ENCODE results near the gene ASAH2. TPM values are rescaled to one million over a fixed set of nuclear protein-coding genes. Genes with fewer than 3 reads are reported as not detected.
"Not testable (repeated sequence)": the region's sequence is repeated elsewhere in the genome, so short reads cannot be mapped to it uniquely, and the experiment has no call there.

Gene ASAH2
- total RNA-seq, 1 donor from 2014 or later = 0.29 TPM

GRCh38 chr10:50248598-50248997 is 2.7 kb downstream of the ASAH2 start:
- DNase-seq (ENCODE audit: low read depth) = no peak
- no peaks in the 10 kb centered on the region for H3K27me3 ChIP-seq (ENCODE audit: control insufficient read depth, insufficient read depth, low read length)
- no peaks in the 10 kb centered on the region for H3K36me3 ChIP-seq (ENCODE audit: control insufficient read depth, insufficient read depth, low read length)
- TF ChIP-seq CTCF (IDR thresholded peaks at IDR 0.05; ENCODE audit: insufficient read depth, low read length, poor library complexity, severe bottlenecking) = no peak
- no peak overlapping the region for H3K4me3 ChIP-seq (ENCODE audit: low read depth, low read length)

DNA sequence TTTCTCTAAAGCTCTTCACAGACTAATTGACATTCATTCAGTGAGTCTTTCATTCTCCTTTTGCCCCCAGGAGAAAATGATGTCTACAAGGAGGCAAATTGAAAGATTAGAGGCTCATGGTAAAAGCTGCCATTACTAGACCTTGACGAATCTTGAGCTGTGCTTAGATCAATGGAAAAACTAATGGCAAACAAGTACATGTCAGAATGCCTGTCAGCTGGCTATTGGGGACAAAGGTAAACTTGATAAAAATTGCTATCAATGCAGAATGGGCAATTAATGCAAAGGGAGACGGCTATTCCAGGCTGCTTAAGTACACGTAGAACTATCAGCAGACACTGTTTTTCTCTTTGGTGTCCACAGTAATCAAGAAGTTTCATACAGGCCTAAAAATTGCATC is 3.3 kb downstream of the ASAH2 start:
- Histone ChIP-seq H3K4me3 (ENCODE audit: low read depth, low read length) (no peak overlapping the region), H3K36me3 (ENCODE audit: control insufficient read depth, insufficient read depth, low read length) (no peaks in the 10 kb centered on the region), H3K27me3 (ENCODE audit: control insufficient read depth, insufficient read depth, low read length) (no peaks in the 10 kb centered on the region)
- DNase-seq (ENCODE audit: low read depth) = no peak
- no peak for TF ChIP-seq CTCF (IDR thresholded peaks at IDR 0.05; ENCODE audit: insufficient read depth, low read length, poor library complexity, severe bottlenecking)

- Histone ChIP-seq H3K27me3 (ENCODE audit: control insufficient read depth, insufficient read depth, low read length) (no peaks in the 10 kb centered on the region), H3K36me3 (ENCODE audit: control insufficient read depth, insufficient read depth, low read length) (no peaks in the 10 kb centered on the region), H3K4me3 (ENCODE audit: low read depth, low read length) (no peak overlapping the region)
- no peak for DNase-seq (ENCODE audit: low read depth)
- no peak for TF ChIP-seq CTCF (IDR thresholded peaks at IDR 0.05; ENCODE audit: insufficient read depth, low read length, poor library complexity, severe bottlenecking)
Observed at GRCh38 chr10:50244201-50244600, 7.1 kb downstream of the ASAH2 start.

DNA sequence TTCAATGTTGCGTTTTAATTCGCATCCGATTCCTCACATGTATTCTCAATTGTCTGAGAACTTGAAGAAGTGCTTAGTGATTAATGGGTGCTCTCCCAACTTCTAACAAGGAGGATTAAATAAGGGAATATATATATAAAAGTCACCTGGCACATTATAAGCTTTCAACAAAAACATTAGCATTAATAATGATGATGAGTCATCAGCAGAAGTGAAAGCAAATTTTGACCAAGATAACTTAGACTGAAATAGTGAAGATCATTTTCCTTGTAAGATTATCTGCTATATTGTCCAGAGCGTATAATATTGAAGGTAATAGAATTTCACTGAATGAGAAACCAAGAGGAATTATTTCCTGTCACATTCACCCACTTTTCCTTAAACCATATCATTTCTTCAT is 8.5 kb downstream of the ASAH2 start:
- no peak for TF ChIP-seq CTCF (IDR thresholded peaks at IDR 0.05; ENCODE audit: insufficient read depth, low read length, poor library complexity, severe bottlenecking)
- Histone ChIP-seq H3K4me3 (ENCODE audit: low read depth, low read length) (no peak overlapping the region), H3K36me3 (ENCODE audit: control insufficient read depth, insufficient read depth, low read length) (no peaks in the 10 kb centered on the region), H3K27me3 (ENCODE audit: control insufficient read depth, insufficient read depth, low read length) (peaks cover 3% of the 10 kb centered on the region)
- DNase-seq (ENCODE audit: low read depth) = no peak

GRCh38 chr10:50241478-50241877 is 9.8 kb downstream of the ASAH2 start:
- DNase-seq (ENCODE audit: low read depth); H3K36me3 ChIP-seq (ENCODE audit: control insufficient read depth, insufficient read depth, low read length); H3K27me3 ChIP-seq (ENCODE audit: control insufficient read depth, insufficient read depth, low read length); H3K4me3 ChIP-seq (ENCODE audit: low read depth, low read length): not testable (repeated sequence)

GRCh38 chr10:50234486-50234885 is 16.8 kb downstream of the ASAH2 start:
- Histone ChIP-seq H3K27me3 (ENCODE audit: control insufficient read depth, insufficient read depth, low read length) (peaks cover 3% of the 10 kb centered on the region), H3K36me3 (ENCODE audit: control insufficient read depth, insufficient read depth, low read length) (no peaks in the 10 kb centered on the region), H3K4me3 (ENCODE audit: low read depth, low read length) (no peak overlapping the region)
- no peak for DNase-seq (ENCODE audit: low read depth)
- no peak for TF ChIP-seq CTCF (IDR thresholded peaks at IDR 0.05; ENCODE audit: insufficient read depth, low read length, poor library complexity, severe bottlenecking)

All from kidney epithelial cell (primary cell).